ENCODE results near the gene CACHD1.
A peak's percentile ranks its signal among the peaks of the same experiment; 100 is the strongest.
"Not testable (repeated sequence)": the region's sequence is repeated elsewhere in the genome, so short reads cannot be mapped to it uniquely, and the experiment has no call there.

Gene CACHD1

DNA sequence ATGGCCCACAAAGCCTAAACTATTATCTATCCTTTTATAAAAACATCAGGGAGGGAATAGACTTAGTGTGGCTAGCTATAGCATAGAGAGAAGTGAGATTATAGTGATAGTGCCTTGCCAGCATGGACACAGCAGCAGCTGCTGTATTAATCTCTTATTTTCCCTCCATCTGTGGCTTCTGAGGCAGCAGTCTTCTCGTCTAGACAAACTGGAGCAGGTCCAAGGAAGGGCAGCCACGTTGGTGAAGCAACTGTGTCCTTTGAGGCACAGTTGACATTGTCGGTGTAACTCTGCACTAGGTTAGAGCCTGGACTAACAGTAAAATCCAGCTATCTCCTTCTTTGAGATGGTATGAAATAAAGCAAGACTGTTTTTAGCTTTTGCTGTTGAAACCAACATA, 131.3 kb downstream of the CACHD1 start:
- TF ChIP-seq POLR2A (IDR thresholded peaks at IDR 0.05; ENCODE audit: low read length) (no peak), GATA1 (IDR thresholded peaks at IDR 0.05; ENCODE audit: low read depth, low read length) (no peak)
- DNase-seq, result peak; percentile 58 to 85

DNA sequence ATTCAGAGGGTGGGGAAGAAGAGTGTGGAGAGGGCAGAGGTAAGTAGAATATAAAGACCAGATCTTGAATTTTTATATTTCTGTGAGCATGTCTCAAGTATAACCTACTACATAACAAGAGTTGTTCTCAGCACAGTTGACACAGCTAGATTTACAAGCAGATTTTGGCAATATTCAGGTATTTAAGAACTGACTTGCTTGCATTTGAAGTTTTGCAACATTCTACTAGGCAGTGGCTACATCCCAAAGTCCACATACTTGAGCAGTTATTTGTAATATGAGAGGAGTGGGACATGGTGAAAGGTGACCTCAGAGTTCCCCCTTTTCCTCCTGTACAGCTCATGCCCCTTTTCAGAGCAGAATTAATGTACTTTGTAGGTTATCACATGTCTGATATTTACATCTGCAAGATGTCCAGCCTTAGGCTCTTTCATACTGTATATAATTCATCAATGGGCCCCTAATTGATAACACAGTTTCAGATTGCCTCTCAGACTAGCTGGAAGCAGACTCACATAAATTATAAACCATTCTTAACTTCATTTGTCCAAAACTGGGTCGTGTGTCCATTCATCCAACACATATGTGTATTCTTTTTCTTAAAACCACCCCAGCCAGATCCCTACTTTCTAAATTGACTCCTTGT, 138.2 kb downstream of the CACHD1 start:
- TF ChIP-seq POLR2A (IDR thresholded peaks at IDR 0.05; ENCODE audit: low read length) (no peak), GATA1 (IDR thresholded peaks at IDR 0.05; ENCODE audit: low read depth, low read length) (no peak)
- no peak for DNase-seq

DNA sequence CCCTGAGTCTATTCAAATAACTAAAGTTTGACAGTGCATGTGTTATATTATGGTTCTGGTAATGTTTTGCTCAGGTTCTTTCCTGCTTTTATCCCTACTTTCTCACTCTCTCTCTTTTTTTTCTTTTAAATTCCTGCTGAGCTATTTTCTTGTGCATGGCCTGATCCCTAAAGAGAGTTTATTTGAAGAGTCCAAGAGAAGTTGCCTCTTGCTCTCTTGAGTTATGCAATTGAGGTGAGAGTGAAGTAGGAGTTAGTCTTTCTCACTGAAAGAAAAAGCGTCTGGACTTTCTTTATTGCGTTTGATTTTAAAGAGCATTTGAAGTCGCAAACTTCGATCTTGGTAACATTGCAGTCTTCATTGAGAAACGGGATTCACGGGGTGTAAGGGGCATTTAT, 138.7 kb downstream of the CACHD1 start:
- TF ChIP-seq GATA1 (IDR thresholded peaks at IDR 0.05; ENCODE audit: low read depth, low read length), result no peak
- TF ChIP-seq POLR2A (IDR thresholded peaks at IDR 0.05; ENCODE audit: low read length), result no peak
- no peak for DNase-seq

DNA sequence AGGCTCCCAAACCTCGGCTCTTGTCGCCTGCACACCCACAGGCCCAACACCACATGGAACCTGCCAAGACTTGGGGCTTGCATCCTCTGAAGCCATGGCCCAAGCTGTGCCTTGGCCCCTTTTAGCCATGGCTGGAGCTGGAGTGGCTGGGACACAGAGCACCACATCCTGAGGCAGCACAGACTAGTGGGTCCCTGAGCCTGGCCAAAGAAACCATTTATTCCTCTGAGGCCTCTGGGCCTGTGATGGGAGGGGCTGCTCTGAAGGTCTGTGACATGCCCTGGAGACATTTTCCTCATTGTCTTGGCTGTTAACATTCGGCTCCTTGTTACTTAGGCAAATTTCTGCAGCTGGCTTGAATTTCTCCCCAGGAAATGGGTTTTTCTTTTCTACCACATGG, 141.0 kb downstream of the CACHD1 start:
- not testable (repeated sequence) for DNase-seq

DNA sequence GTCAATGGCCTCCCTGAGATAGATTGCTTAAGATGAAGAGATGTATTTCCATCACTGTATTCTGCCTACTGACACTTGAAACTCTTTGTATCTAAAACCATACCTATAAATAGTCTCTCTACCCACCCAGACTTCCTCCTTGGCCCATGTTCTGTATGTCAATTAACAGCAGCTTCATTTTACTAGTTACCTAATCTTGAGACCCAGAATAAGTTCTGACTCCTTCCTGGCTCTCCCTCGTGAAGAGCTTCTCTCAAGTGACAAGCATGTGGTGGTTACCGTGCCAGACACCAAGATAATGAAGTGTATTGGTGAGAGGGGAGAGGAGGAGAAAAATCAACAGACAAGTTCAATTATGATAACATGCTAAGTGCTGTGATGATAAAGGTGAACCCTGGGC, 146.1 kb downstream of the CACHD1 start:
- no peak for TF ChIP-seq GATA1 (IDR thresholded peaks at IDR 0.05; ENCODE audit: low read depth, low read length)
- no peak for TF ChIP-seq POLR2A (IDR thresholded peaks at IDR 0.05; ENCODE audit: low read length)
- no peak for DNase-seq

DNA sequence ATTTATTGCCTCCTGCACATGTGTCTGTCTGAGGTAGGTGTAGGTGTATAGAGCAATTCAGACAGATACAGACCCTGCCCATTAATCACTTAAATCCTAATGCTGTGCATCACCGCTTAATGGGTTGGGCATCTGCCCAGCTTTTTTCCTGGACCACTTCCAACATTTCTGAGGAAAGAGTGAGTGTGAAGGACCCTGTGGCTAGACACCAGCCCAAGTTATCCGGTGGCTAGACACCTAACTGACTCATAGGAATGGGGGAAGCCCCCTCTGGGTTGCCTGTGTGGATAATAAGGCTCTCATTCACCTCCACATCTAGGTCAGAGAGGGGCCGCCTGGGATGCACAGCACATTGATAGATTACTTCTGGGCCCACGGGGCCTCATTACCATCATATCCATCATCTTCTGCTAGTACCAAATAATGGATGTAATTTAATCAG, 153.8 kb downstream of the CACHD1 start:
- TF ChIP-seq POLR2A (IDR thresholded peaks at IDR 0.05; ENCODE audit: low read length) (no peak), GATA1 (IDR thresholded peaks at IDR 0.05; ENCODE audit: low read depth, low read length) (no peak)
- DNase-seq, result no peak

DNA sequence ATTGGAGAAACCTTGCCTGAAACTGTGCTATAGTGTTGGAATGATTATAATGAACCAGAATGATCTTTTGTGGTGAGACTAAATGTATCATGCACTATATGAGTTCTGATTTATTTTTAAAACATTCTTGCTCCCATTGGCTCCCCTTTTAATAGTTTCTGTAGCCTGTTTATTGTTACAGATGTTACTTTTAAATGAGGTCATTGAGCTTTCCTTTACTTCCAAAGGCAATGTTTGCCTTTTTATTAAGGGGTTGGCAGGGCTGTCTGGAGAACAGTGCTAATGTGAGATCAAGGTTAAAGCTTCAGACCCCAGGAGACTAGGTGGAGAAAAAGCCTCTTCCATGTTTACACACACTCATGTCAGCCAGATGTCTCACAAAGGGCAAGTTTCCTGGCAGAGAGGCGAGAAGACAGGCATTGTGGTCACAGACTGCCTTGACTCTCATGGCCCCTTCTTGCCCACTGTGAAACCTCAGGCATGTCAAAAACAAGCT, 154.3 kb downstream of the CACHD1 start:
- TF ChIP-seq POLR2A (IDR thresholded peaks at IDR 0.05; ENCODE audit: low read length) (no peak), GATA1 (IDR thresholded peaks at IDR 0.05; ENCODE audit: low read depth, low read length) (no peak)
- no peak for DNase-seq

DNA sequence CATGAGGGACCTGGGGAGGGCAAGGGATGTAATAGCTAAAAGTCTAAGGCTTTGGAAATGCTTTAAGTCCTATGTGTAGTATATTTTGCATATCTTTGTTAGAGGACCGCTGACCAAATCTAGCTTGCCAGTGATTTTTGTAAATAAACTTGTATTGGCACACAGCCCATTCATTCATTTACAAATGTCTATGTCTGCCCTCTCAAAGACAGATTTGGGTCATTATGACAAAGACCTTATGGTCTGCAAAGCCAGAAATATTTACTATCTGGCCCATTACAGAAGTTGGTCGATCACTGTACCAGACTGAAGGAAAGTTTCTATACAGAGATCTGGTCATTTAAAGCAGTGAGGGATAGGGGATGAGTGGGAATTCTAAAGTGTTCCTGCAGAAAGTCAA, 154.9 kb downstream of the CACHD1 start:
- TF ChIP-seq GATA1 (IDR thresholded peaks at IDR 0.05; ENCODE audit: low read depth, low read length), result no peak
- no peak for TF ChIP-seq POLR2A (IDR thresholded peaks at IDR 0.05; ENCODE audit: low read length)
- no peak for DNase-seq

DNA sequence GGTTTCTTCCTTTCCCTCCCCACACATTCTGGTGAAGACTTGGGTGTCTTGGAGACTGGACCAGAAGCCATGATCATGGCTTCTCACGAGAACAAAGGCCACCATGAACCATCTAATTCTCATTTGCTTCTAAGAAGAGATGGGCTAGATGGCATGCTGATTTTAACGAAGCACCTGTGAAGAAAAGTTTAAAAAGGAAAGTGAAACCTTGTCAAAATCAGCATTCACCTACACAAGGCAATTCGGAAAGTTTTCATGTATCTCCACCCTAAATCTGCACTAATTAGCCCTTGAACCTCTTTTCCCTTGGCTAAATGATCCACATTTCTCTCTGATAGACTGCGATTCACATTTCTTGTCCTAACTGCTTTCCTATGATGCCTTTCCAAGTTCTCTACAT, 160.7 kb downstream of the CACHD1 start:
- DNase-seq, result no peak
- TF ChIP-seq GATA1 (IDR thresholded peaks at IDR 0.05; ENCODE audit: low read depth, low read length) (no peak), POLR2A (IDR thresholded peaks at IDR 0.05; ENCODE audit: low read length) (no peak)

DNA sequence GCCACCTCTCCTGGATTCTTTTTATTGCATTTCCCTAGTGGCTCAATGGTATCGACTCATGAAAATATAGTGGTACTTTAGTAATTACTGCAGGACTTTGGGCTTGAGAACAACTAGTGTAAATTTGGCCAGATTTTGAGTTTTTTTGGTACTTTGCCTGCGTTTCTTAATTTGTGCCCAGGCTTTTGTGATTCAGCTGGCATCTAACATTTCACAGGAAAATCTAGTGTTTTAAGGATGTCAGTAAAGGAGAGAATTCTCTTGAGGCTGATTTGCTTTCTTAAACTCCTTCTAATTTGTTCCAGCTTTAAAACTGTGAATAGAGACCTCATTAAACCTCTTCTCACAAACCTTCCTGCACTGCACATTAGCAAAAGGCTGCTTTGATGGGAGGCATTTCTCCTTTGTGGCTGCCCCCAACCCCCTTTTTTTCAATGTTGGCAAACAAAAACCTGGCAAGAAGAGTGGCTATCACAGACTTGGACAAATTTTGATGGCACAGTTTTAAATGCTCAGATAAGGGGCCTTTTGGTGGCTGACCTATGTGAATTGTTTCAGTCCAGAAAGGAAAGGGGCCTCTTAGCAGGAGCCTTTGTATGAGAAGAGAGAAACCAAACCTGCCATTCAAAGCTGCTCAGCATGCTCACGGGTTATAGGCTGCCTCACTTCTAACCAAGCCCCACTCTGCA, 161.6 kb downstream of the CACHD1 start:
- DNase-seq, result no peak
- no peak for TF ChIP-seq GATA1 (IDR thresholded peaks at IDR 0.05; ENCODE audit: low read depth, low read length)
- TF ChIP-seq POLR2A (IDR thresholded peaks at IDR 0.05; ENCODE audit: low read length), result no peak

DNA sequence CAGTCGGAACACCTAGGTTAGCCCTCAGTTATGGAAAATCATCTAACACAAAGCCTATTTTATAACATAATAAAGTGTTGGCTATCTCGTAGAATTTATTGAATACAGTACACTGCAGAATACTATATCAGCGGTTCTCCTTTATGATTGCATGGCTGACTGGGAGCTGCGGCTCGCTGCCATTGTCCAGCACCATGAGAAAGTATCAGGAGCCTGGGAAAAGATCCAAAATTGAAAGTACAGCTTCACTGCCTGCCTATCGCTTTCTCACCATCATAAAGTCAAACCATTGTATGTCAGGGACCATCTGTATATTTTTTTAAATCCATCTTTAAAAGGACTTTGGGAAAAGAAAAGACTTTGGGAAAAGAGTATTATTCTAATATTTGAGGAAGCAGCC, 163.0 kb downstream of the CACHD1 start:
- no peak for TF ChIP-seq POLR2A (IDR thresholded peaks at IDR 0.05; ENCODE audit: low read length)
- TF ChIP-seq GATA1 (IDR thresholded peaks at IDR 0.05; ENCODE audit: low read depth, low read length), result no peak

DNA sequence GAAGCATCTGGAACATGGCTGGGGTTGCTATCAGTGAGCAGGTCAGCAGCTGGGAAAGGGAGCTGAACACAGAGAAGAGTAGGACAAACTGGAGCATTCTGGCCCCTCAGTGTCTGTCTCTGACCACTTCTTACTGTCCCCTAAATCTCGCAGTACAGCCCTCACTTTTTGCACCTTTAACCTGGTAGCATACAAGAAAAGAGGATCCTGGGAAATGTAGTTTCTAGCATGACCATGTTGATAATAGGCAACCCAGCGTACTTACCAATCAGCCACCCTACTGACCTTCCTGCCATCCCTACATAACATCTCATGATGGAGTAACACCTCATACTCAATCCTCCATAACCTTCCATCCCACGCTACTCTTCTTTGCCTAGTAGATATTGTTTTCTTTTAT, 175.8 kb downstream of the CACHD1 start:
- no peak for DNase-seq
- TF ChIP-seq GATA1 (IDR thresholded peaks at IDR 0.05; ENCODE audit: low read depth, low read length) (no peak), POLR2A (IDR thresholded peaks at IDR 0.05; ENCODE audit: low read length) (no peak)

More for the DNA sequence above, 163.0 kb downstream of the CACHD1 start:
- no peak for DNase-seq

DNA sequence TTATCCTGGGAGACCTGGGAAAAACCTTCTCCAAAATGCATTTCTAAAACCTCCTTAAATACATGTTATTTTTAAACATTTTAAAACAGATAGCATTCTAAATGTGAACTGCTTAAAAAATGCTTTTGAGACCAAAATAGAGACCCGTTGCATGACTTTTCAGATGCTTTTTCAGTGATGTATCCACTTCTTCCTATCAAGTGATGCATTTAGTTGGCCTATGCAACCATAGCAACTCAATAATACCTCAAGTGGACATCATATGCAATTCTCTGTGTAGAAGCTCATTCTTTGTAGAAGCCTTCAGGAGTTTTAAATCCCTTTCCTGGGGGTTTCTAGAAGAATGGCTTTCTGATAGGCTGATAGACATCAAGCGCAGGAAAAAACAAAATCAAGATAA, 180.5 kb downstream of the CACHD1 start:
- TF ChIP-seq POLR2A (IDR thresholded peaks at IDR 0.05; ENCODE audit: low read length), result no peak
- TF ChIP-seq GATA1 (IDR thresholded peaks at IDR 0.05; ENCODE audit: low read depth, low read length), result no peak
- no peak for DNase-seq

DNA sequence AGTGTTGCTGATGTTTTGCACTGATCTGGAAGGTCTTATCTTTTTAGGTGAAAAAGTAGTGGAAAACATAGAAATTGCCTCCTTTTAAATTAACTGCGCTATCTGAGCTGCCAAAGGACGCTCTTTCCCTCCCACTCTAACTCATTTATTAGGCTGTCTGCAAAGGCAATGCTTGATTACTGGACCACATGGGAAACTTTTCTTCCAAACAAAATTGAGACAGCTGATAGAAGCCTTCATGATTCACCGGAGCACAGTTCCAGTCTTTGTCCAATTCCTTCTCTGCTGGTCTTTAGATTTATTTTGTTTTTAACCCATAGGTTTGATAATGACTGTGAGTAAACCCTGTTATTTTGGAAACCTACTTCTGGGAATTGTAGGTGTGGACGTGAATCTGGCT, 181.9 kb downstream of the CACHD1 start:
- no peak for TF ChIP-seq POLR2A (IDR thresholded peaks at IDR 0.05; ENCODE audit: low read length)
- no peak for TF ChIP-seq GATA1 (IDR thresholded peaks at IDR 0.05; ENCODE audit: low read depth, low read length)

DNA sequence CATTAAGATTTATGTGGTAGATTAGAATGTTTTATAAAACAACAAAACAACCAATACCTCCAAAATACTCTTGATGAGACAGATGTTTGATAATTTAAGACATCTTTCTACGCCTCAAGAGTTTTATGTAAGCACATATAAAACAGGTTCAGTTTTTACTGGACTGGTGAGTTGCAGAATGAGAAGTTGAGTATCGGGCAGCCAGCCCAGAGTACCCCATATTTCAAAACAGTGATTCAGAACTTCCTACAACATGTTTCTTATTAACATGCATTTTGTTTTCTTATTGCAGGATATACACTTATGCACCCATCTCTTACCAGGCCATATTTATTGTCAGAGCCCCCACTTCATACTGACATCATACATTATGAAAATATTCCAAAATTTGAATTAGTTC, 183.5 kb downstream of the CACHD1 start:
- no peak for TF ChIP-seq POLR2A (IDR thresholded peaks at IDR 0.05; ENCODE audit: low read length)
- no peak for TF ChIP-seq GATA1 (IDR thresholded peaks at IDR 0.05; ENCODE audit: low read depth, low read length)
- no peak for DNase-seq

More for the DNA sequence above, 181.9 kb downstream of the CACHD1 start:
- no peak for DNase-seq

Data from erythroblast (primary cell).